ENCODE measurements around the gene HMGN5.
A peak's percentile ranks its signal among the peaks of the same experiment; 100 is the strongest.

The HMGN5 gene, protein sequence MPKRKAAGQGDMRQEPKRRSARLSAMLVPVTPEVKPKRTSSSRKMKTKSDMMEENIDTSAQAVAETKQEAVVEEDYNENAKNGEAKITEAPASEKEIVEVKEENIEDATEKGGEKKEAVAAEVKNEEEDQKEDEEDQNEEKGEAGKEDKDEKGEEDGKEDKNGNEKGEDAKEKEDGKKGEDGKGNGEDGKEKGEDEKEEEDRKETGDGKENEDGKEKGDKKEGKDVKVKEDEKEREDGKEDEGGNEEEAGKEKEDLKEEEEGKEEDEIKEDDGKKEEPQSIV

DNA sequence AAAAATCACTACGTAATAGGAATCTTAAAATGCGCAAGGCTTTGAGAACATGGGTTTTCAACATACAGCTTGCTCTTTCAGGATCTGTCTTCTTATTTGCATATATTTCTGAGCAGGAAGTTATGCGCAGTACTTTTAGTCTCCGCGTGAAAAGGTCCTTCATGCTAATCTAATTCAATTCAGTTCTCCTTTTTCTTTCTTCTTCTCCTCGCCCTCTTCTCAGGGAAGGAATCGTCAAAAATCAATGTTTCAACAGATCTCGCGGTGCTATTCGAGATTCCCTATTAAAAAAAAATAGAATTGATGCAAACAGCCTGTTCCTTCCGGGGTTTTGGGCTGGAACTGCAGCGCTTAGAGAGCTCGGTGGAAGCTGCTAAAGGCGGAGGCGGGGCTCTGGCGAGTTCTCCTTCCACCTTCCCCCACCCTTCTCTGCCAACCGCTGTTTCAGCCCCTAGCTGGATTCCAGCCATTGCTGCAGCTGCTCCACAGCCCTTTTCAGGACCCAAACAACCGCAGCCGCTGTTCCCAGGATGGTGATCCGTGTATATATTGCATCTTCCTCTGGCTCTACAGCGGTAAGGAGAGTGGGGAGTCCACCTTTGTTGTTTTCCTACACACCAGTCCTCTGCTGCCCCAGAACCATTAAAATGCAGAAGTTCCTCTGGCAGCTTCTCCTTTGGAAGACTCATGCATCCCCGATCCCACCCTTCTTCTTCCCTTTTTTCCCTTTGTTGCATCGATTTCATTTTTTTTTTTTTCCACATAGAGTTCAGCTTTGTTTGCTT lies at the start of gene HMGN5, which contains the start of gene SH3BGRL:
Gene HMGN5, minus strand, starts transcription at position 243 of the 785 bp plus-strand sequence. CDS start 80,364 bp downstream, outside the sequence.
Gene SH3BGRL, plus strand, starts transcription at position 432 of the 785 bp plus-strand sequence. Its CDS starts 99 bp downstream, at position 531.
- H3K9me3 Mint-ChIP-seq: no peaks in the 10 kb centered on the region
- H3K27ac Mint-ChIP-seq: peak within 1 kb of the TSS; percentile 95
- H3K4me1 Mint-ChIP-seq (ENCODE audit: low read depth): peaks cover 34% of the 10 kb centered on the region
- peaks cover 26% of the 10 kb centered on the region for H3K36me3 Mint-ChIP-seq (ENCODE audit: low read depth)
- no peaks in the 10 kb centered on the region for H3K27me3 Mint-ChIP-seq
- intact Hi-C loops (cut with micrococcal nuclease): loop anchor here (5.0 kb wide), 1 partner anchor 395 kb away; the partner anchor contains the start of gene BRWD3
- H3K4me3 Mint-ChIP-seq: peak within 1 kb of the TSS; percentile 82

DNA sequence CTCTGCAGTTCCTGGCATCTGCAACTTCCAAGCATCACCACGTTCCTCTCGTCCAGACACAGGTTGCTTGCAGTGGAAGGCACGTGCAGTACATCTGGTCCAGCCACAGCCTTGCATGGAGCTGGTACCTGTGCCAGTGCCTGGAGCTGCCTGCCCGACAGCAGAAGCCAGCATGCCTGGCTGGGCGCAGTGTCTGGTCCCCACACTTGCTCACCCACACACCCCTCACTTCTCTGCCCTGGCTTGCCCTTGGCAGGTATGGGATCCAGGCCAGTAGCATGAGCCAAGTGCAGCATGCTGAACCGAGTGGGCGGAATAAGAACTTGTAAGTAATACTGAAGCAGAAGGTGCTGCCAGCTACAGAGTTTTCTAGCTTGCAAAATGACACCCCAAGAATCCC lies 40.0 kb upstream of the HMGN5 start:
- intact Hi-C loops (cut with micrococcal nuclease): no loop called here
- Mint-ChIP-seq H3K36me3 (ENCODE audit: low read depth) (peaks cover 59% of the 10 kb centered on the region), H3K9me3 (peaks cover 22% of the 10 kb centered on the region), H3K27me3 (no peaks in the 10 kb centered on the region), H3K4me1 (ENCODE audit: low read depth) (peaks cover 9% of the 10 kb centered on the region), H3K4me3 (no peak overlapping the region), H3K27ac (no peak overlapping the region)

DNA sequence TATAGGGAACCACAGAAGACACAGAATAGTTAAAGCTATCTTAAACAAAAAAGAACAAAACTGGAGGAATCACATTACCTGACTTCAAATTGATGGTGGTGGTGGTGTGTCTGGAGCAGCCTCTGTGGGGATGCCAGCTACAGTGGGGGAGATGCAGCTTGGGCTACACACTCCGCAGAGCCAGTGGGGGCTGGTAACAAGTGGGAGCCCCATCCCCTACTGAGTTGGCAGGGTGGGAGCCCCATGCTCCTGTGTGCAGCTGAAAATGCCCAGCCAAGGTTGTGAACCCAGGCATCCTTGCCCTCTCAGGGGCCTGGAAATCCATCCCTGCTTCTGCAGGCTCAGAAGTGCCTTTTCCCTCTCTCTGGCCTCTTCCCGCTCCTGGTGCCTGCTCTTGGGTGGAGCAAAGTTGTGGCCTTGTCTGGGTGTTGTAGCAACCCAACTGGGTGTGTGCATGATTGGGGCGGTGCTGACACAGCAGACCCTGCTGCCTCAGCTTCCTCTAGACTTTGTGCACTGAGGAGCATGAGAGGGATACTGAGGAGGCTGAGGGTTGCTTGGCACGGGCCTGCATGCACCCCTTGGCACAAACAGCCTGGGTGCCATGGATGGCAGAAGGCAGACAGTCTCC lies 39.1 kb upstream of the HMGN5 start:
- H3K27me3 Mint-ChIP-seq: no peaks in the 10 kb centered on the region
- H3K4me3 Mint-ChIP-seq: no peak overlapping the region
- peaks cover 22% of the 10 kb centered on the region for H3K9me3 Mint-ChIP-seq
- no peak overlapping the region for H3K27ac Mint-ChIP-seq
- peaks cover 68% of the 10 kb centered on the region for H3K36me3 Mint-ChIP-seq (ENCODE audit: low read depth)
- H3K4me1 Mint-ChIP-seq (ENCODE audit: low read depth): peaks cover 10% of the 10 kb centered on the region
- intact Hi-C loops (cut with micrococcal nuclease): no loop called here

DNA sequence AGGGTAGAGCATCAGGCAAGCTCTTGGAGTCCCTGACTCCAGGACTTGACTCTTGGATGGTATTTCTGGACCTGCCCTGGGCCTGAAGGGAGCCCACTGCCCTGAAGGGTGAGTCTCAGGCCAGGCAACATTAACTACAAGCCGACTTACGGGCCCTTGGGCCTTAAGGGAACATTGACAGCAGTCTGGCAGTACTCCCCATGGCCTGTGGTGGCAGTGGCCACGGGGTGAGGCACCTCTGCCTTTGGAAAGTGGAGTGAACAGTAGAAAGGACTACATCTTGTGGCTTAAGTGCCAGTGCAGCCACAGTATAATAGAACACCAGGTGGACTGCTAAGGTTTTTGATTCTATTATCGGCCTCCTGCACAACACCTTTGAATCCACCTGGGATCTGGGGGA lies 36.5 kb upstream of the HMGN5 start:
- peak overlapping the region; percentile 50 for H3K27ac Mint-ChIP-seq
- H3K4me1 Mint-ChIP-seq (ENCODE audit: low read depth): peaks cover 14% of the 10 kb centered on the region
- H3K36me3 Mint-ChIP-seq (ENCODE audit: low read depth): peaks cover 74% of the 10 kb centered on the region
- peaks cover 22% of the 10 kb centered on the region for H3K9me3 Mint-ChIP-seq
- H3K4me3 Mint-ChIP-seq: no peak overlapping the region
- intact Hi-C loops (cut with micrococcal nuclease): no loop called here
- H3K27me3 Mint-ChIP-seq: no peaks in the 10 kb centered on the region

DNA sequence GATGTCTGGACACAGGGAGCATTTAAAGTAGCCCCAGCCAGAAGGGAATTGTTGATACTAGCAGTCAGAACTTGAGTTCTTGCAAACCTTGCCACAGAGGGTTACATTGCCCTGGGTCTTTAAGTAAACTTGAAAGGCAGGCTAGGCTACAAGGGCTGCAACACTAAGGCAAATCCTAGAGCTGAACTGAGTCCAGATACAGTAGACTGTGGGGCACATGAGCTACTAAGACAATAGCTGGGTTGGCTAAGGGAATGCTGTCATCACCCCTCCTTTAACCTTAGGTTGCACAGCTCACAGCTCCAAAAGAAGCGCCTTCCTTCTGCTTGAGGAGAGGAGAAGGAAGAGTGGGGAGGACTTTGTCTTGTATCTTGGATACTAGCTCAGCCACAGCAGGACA lies 35.8 kb upstream of the HMGN5 start:
- Mint-ChIP-seq H3K9me3 (peaks cover 22% of the 10 kb centered on the region), H3K4me1 (ENCODE audit: low read depth) (peaks cover 16% of the 10 kb centered on the region), H3K4me3 (no peak overlapping the region), H3K27me3 (no peaks in the 10 kb centered on the region), H3K27ac (no peak overlapping the region), H3K36me3 (ENCODE audit: low read depth) (peaks cover 70% of the 10 kb centered on the region)
- intact Hi-C loops (cut with micrococcal nuclease): no loop called here

DNA sequence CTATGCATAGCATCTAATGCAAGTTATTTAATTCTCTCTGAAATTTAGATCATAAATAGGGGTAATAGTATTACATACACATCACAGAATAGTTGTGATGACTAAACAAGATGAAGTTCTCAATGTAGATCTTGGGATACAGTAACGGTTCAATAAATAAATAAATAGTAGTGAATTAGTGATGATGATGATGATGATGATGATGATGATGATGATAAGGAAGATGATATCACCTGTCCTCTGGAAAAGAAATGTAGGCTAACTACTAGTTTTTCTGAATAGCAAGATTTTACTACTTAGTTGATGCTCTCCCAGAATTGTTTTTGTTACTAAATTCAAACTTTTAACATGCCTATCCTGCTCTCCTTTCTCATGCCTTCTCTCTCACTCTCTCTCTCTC lies 30.5 kb upstream of the HMGN5 start:
- H3K4me3 Mint-ChIP-seq: no peak overlapping the region
- H3K27ac Mint-ChIP-seq: no peak overlapping the region
- peaks cover 22% of the 10 kb centered on the region for H3K4me1 Mint-ChIP-seq (ENCODE audit: low read depth)
- peaks cover 32% of the 10 kb centered on the region for H3K36me3 Mint-ChIP-seq (ENCODE audit: low read depth)
- no peaks in the 10 kb centered on the region for H3K9me3 Mint-ChIP-seq
- H3K27me3 Mint-ChIP-seq: no peaks in the 10 kb centered on the region
- intact Hi-C loops (cut with micrococcal nuclease): no loop called here

DNA sequence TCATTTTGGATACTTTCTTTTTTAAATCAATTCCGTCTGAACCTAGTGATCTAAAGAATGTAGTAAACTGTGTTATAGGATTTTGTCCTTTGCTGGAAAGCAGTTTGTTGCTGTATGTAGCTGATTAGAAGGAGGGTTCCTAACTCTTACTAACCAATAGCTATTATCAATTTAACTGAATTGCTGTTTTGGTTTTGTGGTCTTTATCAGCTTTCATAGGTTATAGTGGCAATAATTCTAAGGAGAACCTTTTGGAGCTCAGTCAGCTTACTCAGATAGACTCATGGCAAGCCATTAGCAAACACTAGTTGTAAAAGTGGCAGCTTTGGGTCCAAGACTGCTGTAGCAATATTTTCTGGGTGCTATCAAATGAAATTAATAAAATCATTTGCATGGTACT lies 29.8 kb upstream of the HMGN5 start:
- peaks cover 22% of the 10 kb centered on the region for H3K4me1 Mint-ChIP-seq (ENCODE audit: low read depth)
- peaks cover 25% of the 10 kb centered on the region for H3K36me3 Mint-ChIP-seq (ENCODE audit: low read depth)
- no peak overlapping the region for H3K4me3 Mint-ChIP-seq
- no peaks in the 10 kb centered on the region for H3K9me3 Mint-ChIP-seq
- intact Hi-C loops (cut with micrococcal nuclease): no loop called here
- no peaks in the 10 kb centered on the region for H3K27me3 Mint-ChIP-seq
- H3K27ac Mint-ChIP-seq: no peak overlapping the region

DNA sequence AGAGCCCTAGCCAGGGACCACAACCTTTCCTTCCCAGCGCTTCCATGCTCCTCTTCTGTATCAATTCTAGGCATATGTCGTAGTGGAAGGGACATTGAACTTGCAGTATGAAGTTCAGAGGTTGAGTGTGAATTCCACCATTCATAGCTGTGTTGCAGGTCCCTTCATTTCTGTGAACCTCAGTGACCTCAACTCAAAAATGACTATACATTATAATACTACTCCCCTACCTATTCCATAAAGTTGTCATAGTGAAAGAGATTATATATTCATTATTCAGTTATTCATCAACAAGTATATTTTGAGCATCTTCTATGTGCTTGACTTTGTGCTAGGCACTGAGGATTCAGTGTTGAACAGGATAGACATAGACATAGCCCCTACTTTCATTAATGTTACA lies 28.2 kb upstream of the HMGN5 start:
- peaks cover 13% of the 10 kb centered on the region for H3K36me3 Mint-ChIP-seq (ENCODE audit: low read depth)
- H3K9me3 Mint-ChIP-seq: no peaks in the 10 kb centered on the region
- no peak overlapping the region for H3K27ac Mint-ChIP-seq
- peaks cover 17% of the 10 kb centered on the region for H3K4me1 Mint-ChIP-seq (ENCODE audit: low read depth)
- H3K27me3 Mint-ChIP-seq: no peaks in the 10 kb centered on the region
- intact Hi-C loops (cut with micrococcal nuclease): no loop called here
- H3K4me3 Mint-ChIP-seq: no peak overlapping the region

DNA sequence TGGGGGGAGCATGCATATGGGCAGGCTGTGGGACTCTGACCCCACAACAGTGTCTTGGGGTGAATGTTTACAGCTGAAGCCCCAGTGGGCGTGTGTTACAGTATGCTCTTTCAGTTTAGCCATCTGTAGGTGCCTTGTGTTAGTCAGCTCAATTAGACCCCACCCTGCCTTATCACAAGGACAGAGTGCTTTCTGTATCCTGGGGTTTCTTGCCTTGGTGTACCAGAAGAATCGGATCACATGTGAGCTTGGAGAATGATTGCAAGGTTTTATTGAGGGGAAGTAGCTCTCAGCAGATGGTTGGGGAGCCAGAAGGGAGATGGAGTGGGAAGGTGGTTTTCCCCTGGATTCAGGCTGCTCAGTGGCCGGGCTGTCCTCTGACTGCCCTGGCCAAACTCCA lies 27.5 kb upstream of the HMGN5 start:
- H3K4me3 Mint-ChIP-seq: no peak overlapping the region
- no peaks in the 10 kb centered on the region for H3K27me3 Mint-ChIP-seq
- H3K9me3 Mint-ChIP-seq: no peaks in the 10 kb centered on the region
- intact Hi-C loops (cut with micrococcal nuclease): no loop called here
- H3K36me3 Mint-ChIP-seq (ENCODE audit: low read depth): peaks cover 18% of the 10 kb centered on the region
- H3K4me1 Mint-ChIP-seq (ENCODE audit: low read depth): peaks cover 17% of the 10 kb centered on the region
- no peak overlapping the region for H3K27ac Mint-ChIP-seq

DNA sequence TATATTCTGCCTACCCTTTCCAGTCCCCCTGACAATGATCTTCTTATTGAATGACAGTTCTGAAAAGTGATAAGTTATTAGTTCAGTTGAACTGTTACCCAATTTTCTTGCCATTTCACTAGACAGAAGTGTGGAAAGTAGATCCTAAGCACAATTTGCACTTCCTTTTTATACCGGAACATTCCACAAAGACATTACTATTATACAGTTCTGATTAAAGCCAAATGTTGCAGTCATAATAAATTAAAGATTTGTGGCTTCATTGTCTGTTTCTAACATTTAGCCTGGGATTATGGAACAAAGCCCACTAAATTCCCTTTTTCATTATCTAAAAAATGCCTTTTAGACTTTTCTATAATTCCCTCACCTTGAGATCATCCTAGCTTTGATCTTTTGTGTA lies 14.0 kb upstream of the HMGN5 start:
- no peak overlapping the region for H3K4me3 Mint-ChIP-seq
- H3K9me3 Mint-ChIP-seq: no peaks in the 10 kb centered on the region
- peaks cover 33% of the 10 kb centered on the region for H3K4me1 Mint-ChIP-seq (ENCODE audit: low read depth)
- no peaks in the 10 kb centered on the region for H3K27me3 Mint-ChIP-seq
- peaks cover 44% of the 10 kb centered on the region for H3K36me3 Mint-ChIP-seq (ENCODE audit: low read depth)
- H3K27ac Mint-ChIP-seq: no peak overlapping the region
- intact Hi-C loops (cut with micrococcal nuclease): no loop called here

DNA sequence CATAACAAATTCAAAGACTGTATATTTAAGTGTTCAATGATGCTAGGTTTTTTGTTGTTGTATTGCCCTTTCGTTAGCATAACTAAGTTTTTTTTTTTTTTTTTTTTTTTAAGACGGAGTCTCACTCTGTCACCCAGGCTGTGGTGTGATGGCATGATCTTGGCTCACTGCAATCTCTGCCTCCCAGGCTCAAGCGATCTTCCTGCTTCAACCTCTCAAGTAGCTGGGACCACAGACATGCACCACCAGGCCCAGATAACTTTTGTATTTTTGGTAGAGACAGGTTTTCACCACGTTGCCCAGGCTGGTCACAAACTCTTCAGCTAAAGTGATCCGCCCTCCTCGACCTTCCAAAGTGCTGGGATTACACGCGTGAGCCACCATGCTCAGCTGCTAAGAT lies 7.2 kb upstream of the HMGN5 start:
- no peak overlapping the region for H3K4me3 Mint-ChIP-seq
- no peak overlapping the region for H3K27ac Mint-ChIP-seq
- H3K9me3 Mint-ChIP-seq: no peaks in the 10 kb centered on the region
- H3K36me3 Mint-ChIP-seq (ENCODE audit: low read depth): peaks cover 46% of the 10 kb centered on the region
- no peaks in the 10 kb centered on the region for H3K27me3 Mint-ChIP-seq
- H3K4me1 Mint-ChIP-seq (ENCODE audit: low read depth): peaks cover 26% of the 10 kb centered on the region
- intact Hi-C loops (cut with micrococcal nuclease): no loop called here

DNA sequence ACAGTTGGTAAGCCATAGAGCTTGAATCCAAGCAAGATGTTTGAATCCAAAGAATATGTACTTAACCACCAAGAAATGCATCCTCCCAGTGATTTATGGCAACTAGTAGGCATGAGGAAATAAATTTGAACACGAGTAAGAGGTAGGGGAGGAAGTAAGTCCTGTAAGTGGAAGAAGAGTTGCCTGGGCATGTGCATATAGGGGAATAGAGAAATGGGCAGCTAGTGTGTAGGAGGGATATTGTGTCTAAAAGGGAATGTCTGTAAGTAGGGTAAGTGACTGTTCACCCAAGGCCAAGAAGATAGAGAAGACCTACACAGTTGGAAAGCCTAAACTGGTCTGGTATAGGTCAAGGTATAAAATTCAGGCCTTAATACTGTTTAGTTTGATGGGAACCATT lies 4.8 kb upstream of the HMGN5 start:
- intact Hi-C loops (cut with micrococcal nuclease): no loop called here
- H3K27ac Mint-ChIP-seq: peak overlapping the region; percentile 60
- no peaks in the 10 kb centered on the region for H3K9me3 Mint-ChIP-seq
- peaks cover 22% of the 10 kb centered on the region for H3K4me1 Mint-ChIP-seq (ENCODE audit: low read depth)
- H3K4me3 Mint-ChIP-seq: no peak overlapping the region
- peaks cover 41% of the 10 kb centered on the region for H3K36me3 Mint-ChIP-seq (ENCODE audit: low read depth)
- no peaks in the 10 kb centered on the region for H3K27me3 Mint-ChIP-seq

DNA sequence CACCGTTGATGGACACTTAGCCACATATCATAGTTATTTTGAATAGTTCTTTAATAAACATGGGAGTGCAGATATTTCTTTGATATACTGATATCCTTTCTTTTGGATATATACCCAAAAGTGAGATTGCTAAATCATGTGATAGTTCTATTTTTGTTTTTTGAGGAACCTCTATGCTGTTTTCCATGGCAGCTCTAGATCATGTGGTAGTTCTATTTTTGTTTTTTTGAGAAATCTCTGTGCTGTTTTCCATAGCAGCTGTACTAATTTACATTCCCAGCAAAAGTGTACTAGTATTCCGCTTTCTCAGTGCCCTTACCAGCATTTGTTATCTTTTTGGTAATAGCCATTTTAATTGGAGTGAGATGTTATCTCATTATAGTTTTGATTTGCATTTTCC lies 3.8 kb upstream of the HMGN5 start:
- Mint-ChIP-seq H3K27me3 (no peaks in the 10 kb centered on the region), H3K9me3 (no peaks in the 10 kb centered on the region), H3K4me3 (no peak overlapping the region), H3K4me1 (ENCODE audit: low read depth) (peaks cover 29% of the 10 kb centered on the region), H3K27ac (peak overlapping the region; percentile 61), H3K36me3 (ENCODE audit: low read depth) (peaks cover 33% of the 10 kb centered on the region)
- intact Hi-C loops (cut with micrococcal nuclease): no loop called here

DNA sequence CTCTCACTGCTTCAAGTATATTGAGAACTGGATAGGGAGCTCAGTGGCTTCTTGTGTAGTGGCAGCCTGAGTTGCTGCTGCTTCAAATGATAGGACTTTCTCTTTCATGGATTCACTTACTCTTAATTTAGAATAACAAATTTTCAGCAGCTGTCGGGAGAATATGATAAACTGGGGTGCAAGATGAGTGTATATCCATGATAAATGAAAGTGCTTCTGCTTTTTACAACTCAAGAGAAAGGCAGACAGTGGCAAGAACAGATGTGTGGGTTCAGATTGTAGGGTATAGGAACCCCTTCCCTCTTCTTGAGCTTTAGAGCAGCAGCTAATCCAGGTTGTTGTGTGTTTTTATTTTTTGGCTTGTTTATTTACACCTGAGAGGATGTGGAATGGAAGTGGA lies 1.2 kb upstream of the HMGN5 start:
- Mint-ChIP-seq H3K36me3 (ENCODE audit: low read depth) (peaks cover 32% of the 10 kb centered on the region), H3K4me3 (peak overlapping the region; percentile 82), H3K27ac (peak overlapping the region; percentile 95), H3K27me3 (no peaks in the 10 kb centered on the region), H3K4me1 (ENCODE audit: low read depth) (peaks cover 30% of the 10 kb centered on the region), H3K9me3 (no peaks in the 10 kb centered on the region)
- intact Hi-C loops (cut with micrococcal nuclease): loop anchor here (5.0 kb wide), 1 partner anchor 396 kb away; the partner anchor contains the start of gene BRWD3

All from dendritic cell treated with granulocyte-macrophage colony-stimulating factor and Interleukin-4, amounts not matched to agents 40 ng/mL and 50 ng/mL, for 4 days (primary cell).